ENCODE measurements around the gene SHB.

Gene SHB

GRCh38 chr9:38054653-38055052 lies 14.4 kb downstream of the SHB start:
- intact Hi-C loops (cut with DNase I; ENCODE audit: low total_unique reads) = no loop called here

DNA sequence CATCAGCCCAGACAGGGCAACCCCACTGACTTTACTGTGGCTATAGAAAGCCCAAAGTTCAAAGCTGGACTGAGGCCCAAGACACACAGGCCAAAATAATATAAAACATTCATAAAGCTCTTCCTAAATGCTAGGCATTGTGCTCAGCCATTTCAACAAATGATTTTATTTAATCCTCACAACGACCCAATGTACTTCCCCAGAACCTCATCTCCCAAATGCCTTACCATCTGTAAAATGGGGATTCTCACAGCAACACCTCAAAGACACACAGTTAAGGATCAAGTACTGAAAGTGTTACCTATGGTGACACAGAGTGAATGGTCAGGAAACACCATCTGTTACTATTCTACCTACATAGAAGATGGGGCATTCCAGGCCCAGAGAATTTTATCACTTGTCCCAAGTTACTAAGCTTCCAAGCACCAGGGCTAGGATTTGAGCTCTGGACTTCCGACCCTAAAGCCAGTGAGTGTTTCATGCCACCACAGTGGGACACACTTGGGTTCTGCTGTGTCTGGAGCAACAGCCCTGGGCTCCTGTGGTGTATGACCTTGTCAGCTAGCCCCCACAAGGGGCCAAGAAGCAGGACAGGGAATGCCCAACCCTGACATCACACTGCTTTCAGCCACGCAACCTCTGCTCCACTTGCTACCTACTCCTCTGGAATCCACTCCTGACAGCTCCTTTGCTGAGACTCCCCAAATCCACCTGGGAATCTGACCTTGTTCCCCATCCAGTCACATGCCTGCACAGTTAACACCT lies 15.1 kb downstream of the SHB start:
- H3K4me1 ChIP-seq = peaks cover 0 to 34% (median 21%) of the 10 kb centered on the region in 4 donors
- intact Hi-C loops (cut with DNase I; ENCODE audit: low total_unique reads) = no loop called here

More at GRCh38 chr9:38054653-38055052, 14.4 kb downstream of the SHB start:
- Histone ChIP-seq H3K27ac (no peak overlapping the region), H3K4me1 (peaks cover 0 to 28% (median 17%) of the 10 kb centered on the region in 4 donors), H3K9me3 (no peaks in the 10 kb centered on the region), H3K36me3 (no peaks in the 10 kb centered on the region), H3K27me3 (no peaks in the 10 kb centered on the region), H3K4me3 (no peak overlapping the region)
- DNase-seq = no peak
- TF ChIP-seq, protein P1, sequence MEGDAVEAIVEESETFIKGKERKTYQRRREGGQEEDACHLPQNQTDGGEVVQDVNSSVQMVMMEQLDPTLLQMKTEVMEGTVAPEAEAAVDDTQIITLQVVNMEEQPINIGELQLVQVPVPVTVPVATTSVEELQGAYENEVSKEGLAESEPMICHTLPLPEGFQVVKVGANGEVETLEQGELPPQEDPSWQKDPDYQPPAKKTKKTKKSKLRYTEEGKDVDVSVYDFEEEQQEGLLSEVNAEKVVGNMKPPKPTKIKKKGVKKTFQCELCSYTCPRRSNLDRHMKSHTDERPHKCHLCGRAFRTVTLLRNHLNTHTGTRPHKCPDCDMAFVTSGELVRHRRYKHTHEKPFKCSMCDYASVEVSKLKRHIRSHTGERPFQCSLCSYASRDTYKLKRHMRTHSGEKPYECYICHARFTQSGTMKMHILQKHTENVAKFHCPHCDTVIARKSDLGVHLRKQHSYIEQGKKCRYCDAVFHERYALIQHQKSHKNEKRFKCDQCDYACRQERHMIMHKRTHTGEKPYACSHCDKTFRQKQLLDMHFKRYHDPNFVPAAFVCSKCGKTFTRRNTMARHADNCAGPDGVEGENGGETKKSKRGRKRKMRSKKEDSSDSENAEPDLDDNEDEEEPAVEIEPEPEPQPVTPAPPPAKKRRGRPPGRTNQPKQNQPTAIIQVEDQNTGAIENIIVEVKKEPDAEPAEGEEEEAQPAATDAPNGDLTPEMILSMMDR (IDR thresholded peaks at IDR 0.05) = no peak

GRCh38 chr9:38051780-38052546 lies 17.1 kb downstream of the SHB start:
- no peaks in the 10 kb centered on the region for H3K9me3 ChIP-seq
- TF ChIP-seq, protein P1 (IDR thresholded peaks at IDR 0.05) = no peak
- no peak overlapping the region for H3K4me3 ChIP-seq
- H3K27me3 ChIP-seq = no peaks in the 10 kb centered on the region
- no peak for DNase-seq
- no peaks in the 10 kb centered on the region for H3K36me3 ChIP-seq
- intact Hi-C loops (cut with DNase I; ENCODE audit: low total_unique reads) = no loop called here
- H3K4me1 ChIP-seq = peaks cover 0 to 34% (median 28%) of the 10 kb centered on the region in 4 donors
- no peak overlapping the region for H3K27ac ChIP-seq

More for the DNA sequence above, 15.1 kb downstream of the SHB start:
- DNase-seq = no peak
- no peak overlapping the region for H3K27ac ChIP-seq
- TF ChIP-seq, protein P1 (IDR thresholded peaks at IDR 0.05) = no peak
- no peak overlapping the region for H3K4me3 ChIP-seq
- H3K36me3 ChIP-seq = no peaks in the 10 kb centered on the region
- H3K9me3 ChIP-seq = no peaks in the 10 kb centered on the region
- H3K27me3 ChIP-seq = no peaks in the 10 kb centered on the region

DNA sequence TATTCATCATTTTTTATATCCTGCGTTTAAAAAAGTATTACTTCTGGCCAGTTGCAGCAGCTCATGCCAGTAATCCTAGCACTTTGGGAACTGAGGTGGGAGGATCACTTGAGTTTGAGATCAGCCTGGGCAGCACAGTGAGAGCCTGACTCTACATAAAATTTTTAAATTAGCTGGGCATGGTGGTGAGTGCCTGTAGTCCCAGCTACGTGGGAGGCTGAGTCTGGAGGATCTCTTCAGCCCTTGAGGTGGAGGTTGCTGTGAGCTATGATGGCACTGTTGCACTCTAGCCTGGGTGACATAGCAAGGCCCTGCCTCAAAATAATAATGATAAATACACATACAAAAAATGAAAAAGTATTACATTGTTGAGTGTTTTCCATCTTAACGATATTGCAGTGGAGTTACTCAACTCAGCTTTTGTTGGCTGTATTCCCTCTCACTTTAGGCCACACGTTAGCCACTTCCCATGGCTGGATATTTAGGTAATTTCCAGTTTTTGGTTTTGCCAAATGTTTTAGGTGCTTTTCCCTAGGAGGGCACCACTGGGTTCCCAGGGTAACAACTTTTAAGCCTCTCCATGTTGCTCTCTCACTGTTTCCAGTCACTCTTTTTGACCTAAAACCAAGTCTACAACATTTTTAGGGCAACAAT lies 20.6 kb downstream of the SHB start:
- no peak for DNase-seq
- Histone ChIP-seq H3K4me1 (peaks cover 0 to 61% (median 39%) of the 10 kb centered on the region in 4 donors), H3K4me3 (no peak overlapping the region), H3K36me3 (no peaks in the 10 kb centered on the region), H3K9me3 (no peaks in the 10 kb centered on the region), H3K27me3 (no peaks in the 10 kb centered on the region), H3K27ac (peak overlapping the region; percentile 62 to 71)
- TF ChIP-seq, protein P1 (IDR thresholded peaks at IDR 0.05) = no peak
- intact Hi-C loops (cut with DNase I; ENCODE audit: low total_unique reads) = no loop called here

DNA sequence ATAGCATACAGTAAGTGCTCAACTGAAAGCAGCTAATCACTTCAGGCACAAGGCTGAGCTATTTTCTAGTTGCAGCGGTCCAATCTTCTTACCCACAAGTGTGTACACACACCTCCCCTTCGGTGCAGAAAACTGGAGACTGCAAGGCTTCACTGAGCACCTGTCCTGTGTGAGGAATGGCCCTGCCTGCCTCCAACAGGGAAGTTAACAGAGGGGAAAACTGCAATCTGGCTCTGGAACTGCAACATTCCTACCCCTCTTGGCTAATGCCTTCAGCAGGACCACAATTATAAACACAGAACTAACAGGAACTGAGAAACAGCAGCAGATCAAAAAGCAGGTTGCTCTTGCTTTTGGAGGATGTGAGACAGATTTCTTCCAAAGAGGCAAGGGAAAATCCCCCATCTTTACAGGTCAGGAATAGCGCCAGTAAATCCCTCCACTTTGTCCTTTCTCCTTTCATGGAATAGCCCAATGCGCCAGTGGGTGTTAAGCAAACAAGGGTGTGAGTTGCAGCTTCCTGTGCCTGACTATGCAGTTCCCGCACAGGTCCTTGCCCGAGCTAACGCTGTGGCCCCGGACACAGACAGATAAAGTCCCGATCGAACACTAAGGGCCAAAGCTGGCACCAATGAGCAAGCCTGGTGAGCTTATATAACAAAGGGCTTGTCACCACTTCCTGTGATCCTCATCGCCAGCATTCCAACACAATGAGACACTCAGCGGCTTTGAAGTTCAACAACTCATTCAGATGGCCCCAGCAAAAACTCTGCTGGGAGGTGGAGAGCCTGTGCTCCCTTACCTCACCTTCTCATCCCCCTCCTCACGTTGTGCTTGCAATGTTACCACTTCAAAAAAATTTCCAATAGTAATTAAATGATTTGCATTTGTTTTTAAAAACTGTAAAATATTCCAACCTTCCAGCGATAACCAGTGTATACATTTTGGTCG lies 21.5 kb downstream of the SHB start:
- TF ChIP-seq, protein P1 (IDR thresholded peaks at IDR 0.05) = no peak
- peak overlapping the region; percentile 62 to 71 for H3K27ac ChIP-seq
- H3K27me3 ChIP-seq = no peaks in the 10 kb centered on the region
- H3K9me3 ChIP-seq = no peaks in the 10 kb centered on the region
- H3K4me3 ChIP-seq = peak overlapping the region; percentile 14 to 29
- H3K4me1 ChIP-seq = peaks cover 0 to 70% (median 44%) of the 10 kb centered on the region in 4 donors
- intact Hi-C loops (cut with DNase I; ENCODE audit: low total_unique reads) = no loop called here
- DNase-seq = peak in 1 of 2 donors; percentile 78
- no peaks in the 10 kb centered on the region for H3K36me3 ChIP-seq
